Esophagus squamous epithelium (tissue), 4 donors: ENCODE measurements around the gene MAD2L1BP.

Experiments used
- POLR2A ChIP-seq, 4 donors: fragments of 450-650 bp; IDR thresholded peaks; one replicate each; pipeline ENCODE4 v1.6.1; 2017; ENCODE audit warnings: antibody characterized with exemption in 4 of 4, mild to moderate bottlenecking in 4 of 4, moderate library complexity in 3 of 4
- TF ChIP-seq, protein P1 (sequence below), 6 experiments: fragments of 450-650 bp in 4 of 6; fragments of 200-600 bp in 2 of 6; sonication (generic) in 2 of 6; IDR thresholded peaks; one replicate each; pipeline ENCODE4 v1.5.1; 2016 to 2019; ENCODE audit warnings: antibody characterized with exemption in 6 of 6, mild to moderate bottlenecking in 4 of 6, moderate library complexity in 4 of 6

DNA sequence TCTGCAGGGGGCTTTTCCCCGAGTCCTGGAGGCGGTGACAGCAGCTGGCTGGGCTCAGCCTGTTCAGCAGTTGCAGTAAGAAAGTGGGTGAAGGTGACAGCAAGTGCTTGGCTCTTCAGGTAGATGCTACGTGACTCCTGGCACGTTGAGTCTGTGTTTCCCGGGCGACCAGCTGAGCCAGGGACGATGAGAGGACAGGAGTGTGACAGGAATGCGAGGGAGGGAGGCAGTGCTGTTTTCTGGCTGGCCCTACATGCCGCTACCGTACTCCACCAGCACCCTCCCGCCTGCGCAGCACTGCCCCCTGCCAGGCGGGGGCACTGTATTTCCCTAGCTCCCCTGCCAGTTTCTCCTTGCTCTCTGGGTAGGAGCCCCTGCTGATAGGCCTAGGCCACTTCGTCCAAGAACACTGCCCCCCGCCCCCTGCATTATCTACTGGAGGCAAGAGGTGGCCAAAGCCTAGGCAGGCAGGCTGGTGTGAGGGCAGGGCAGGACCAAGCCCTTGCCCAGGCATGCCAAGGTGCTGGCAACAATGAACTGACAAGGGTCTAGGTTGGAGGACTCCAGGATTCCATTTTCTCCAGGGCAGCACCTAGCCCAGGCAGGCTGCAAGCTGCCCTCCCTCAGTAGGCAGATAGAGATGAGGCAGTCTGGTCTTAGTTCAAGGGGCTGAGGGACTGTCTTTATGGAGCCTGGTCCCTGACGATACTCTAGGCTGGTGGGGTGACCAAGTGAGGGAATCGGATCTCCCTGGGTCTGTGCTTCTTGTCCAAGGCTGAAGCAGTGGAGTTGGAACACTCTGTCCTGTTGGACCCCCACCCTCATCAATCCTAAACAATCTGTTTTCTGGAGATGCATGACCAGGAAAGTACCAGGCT lies 32.8 kb downstream of the MAD2L1BP start:
- TF ChIP-seq, protein P1, sequence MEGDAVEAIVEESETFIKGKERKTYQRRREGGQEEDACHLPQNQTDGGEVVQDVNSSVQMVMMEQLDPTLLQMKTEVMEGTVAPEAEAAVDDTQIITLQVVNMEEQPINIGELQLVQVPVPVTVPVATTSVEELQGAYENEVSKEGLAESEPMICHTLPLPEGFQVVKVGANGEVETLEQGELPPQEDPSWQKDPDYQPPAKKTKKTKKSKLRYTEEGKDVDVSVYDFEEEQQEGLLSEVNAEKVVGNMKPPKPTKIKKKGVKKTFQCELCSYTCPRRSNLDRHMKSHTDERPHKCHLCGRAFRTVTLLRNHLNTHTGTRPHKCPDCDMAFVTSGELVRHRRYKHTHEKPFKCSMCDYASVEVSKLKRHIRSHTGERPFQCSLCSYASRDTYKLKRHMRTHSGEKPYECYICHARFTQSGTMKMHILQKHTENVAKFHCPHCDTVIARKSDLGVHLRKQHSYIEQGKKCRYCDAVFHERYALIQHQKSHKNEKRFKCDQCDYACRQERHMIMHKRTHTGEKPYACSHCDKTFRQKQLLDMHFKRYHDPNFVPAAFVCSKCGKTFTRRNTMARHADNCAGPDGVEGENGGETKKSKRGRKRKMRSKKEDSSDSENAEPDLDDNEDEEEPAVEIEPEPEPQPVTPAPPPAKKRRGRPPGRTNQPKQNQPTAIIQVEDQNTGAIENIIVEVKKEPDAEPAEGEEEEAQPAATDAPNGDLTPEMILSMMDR (IDR thresholded peaks at IDR 0.05): peak; percentile 32 to 67 (median 44)
- no peak for TF ChIP-seq POLR2A (IDR thresholded peaks at IDR 0.05)
